Thoracic aorta (tissue), 2 donors: ENCODE measurements around the gene BCL2L11. TPM values are rescaled to one million over a fixed set of nuclear protein-coding genes. Genes with fewer than 3 reads are reported as not detected.

Source experiments
- ATAC-seq: fragments of 150-250 bp; one replicate; pipeline ENCODE4 v1.8.0; 2017; ENCODE audit warnings: low read depth; ENCODE audit not compliant: insufficient number of reproducible peaks, low FRiP score
- DNase-seq: peaks from one replicate; pipeline ENCODE4 v3.0.0-alpha.2; 2020; ENCODE audit warnings: low spot score
- H3K27ac ChIP-seq, 2 donors: fragments of 200-600 bp; sonication (generic); 1 replicate in 1 of 2; 2 replicates in 1 of 2; pipeline ENCODE4 v1.5.1; 2016; ENCODE audit warnings: mild to moderate bottlenecking in 2 of 2, moderate library complexity in 2 of 2
- H3K27me3 ChIP-seq: fragments of 200-600 bp; sonication (generic); replicated peaks from 2 replicates; pipeline ENCODE4 v1.6.0; 2016; ENCODE audit warnings: mild to moderate bottlenecking; ENCODE audit not compliant: insufficient read depth
- H3K36me3 ChIP-seq: fragments of 200-600 bp; sonication (generic); one replicate; pipeline ENCODE4 v1.5.1; 2016
- H3K4me1 ChIP-seq, 2 donors: fragments of 200-600 bp; sonication (generic); 1 replicate in 1 of 2; 2 replicates in 1 of 2; pipeline versions ENCODE4 v1.5.1 to v1.6.0; 2016; ENCODE audit warnings: low read depth in 2 of 2, mild to moderate bottlenecking in 1 of 2; ENCODE audit not compliant: control insufficient read depth in 1 of 2
- H3K4me3 ChIP-seq: fragments of 200-600 bp; sonication (generic); 2 replicates; pipeline ENCODE4 v1.5.1; 2016; ENCODE audit warnings: mild to moderate bottlenecking
- H3K9me3 ChIP-seq: fragments of 200-600 bp; sonication (generic); 2 replicates; pipeline ENCODE4 v1.5.1; 2016
- total RNA-seq, 2 donors: library from RNA; depleted of rRNA; stranded (reverse); fragments of >200 nt; gene quantifications; one replicate each; pipeline versions ENCODE4 v1.1.0 to v1.2.3, GENCODE V29; 2016
- TF ChIP-seq, protein P1 (sequence below): fragments of 200-600 bp; sonication (generic); IDR thresholded peaks from one replicate; pipeline ENCODE4 v1.5.1; 2019; ENCODE audit warnings: antibody characterized with exemption

BCL2L11 gene
- total RNA-seq, 2 donors from 2014 or later: 16.4 to 17.4 TPM

DNA sequence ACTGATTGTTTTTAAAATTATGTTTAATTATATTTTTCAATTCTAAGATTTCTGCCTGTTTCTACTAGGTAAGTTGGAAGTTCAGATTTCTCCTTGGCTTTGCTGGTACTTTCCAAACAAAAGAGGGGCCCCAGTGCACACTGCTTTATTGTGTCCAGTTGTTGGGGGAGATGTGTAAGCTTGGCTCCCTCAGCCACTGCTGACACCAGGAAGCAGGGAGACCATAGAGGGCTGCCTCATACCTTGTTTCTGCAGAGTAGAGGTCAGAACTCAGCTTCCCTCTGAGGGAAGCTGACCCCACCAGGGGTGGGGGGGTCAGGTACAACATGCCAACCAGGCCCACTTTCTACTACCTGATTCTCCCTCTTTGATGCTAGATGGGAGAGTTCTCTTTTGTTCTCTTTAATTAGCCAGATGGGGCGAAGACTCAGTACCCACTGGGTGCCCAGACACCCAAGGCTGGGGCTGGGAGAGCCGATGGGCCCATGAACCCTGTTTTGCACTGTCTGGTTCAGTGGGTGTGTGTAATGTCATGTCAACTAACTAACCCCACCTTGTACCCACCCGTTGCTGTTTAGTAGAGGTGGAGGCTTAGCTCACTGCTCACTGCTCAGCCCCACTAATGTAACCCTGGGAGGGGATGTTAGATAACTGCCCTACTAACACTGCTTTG lies 14.7 kb downstream of the BCL2L11 start:
- no peaks in the 10 kb centered on the region for H3K9me3 ChIP-seq
- no peaks in the 10 kb centered on the region for H3K36me3 ChIP-seq
- ATAC-seq (no peak), DNase-seq (no peak)
- H3K27me3 ChIP-seq: no peaks in the 10 kb centered on the region
- no peak overlapping the region for H3K27ac ChIP-seq
- H3K4me1 ChIP-seq: peaks cover 0 to 15% of the 10 kb centered on the region in 2 donors
- H3K4me3 ChIP-seq: no peak overlapping the region
- TF ChIP-seq, protein P1, sequence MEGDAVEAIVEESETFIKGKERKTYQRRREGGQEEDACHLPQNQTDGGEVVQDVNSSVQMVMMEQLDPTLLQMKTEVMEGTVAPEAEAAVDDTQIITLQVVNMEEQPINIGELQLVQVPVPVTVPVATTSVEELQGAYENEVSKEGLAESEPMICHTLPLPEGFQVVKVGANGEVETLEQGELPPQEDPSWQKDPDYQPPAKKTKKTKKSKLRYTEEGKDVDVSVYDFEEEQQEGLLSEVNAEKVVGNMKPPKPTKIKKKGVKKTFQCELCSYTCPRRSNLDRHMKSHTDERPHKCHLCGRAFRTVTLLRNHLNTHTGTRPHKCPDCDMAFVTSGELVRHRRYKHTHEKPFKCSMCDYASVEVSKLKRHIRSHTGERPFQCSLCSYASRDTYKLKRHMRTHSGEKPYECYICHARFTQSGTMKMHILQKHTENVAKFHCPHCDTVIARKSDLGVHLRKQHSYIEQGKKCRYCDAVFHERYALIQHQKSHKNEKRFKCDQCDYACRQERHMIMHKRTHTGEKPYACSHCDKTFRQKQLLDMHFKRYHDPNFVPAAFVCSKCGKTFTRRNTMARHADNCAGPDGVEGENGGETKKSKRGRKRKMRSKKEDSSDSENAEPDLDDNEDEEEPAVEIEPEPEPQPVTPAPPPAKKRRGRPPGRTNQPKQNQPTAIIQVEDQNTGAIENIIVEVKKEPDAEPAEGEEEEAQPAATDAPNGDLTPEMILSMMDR: no peak

DNA sequence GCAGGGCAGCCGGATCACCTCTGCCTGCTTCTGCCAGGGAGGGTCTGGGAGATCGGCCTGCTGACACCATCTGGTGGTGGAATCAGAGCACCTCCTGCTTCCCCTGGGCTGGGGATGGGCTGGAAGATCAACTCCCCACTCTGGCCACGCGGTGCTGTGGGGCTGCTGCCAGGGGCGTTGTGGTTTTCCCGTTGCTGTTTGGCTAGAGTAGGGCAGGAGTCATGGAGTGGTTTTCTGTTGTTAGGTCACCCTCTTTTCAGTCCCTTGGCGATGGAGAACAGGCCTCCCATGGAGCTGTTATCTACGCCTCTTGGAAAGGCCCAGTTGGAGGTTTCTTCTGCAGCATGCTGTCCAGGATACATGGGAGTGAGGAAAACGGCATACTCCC lies 15.2 kb downstream of the BCL2L11 start:
- DNase-seq (no peak), ATAC-seq (no peak)
- Histone ChIP-seq H3K36me3 (no peaks in the 10 kb centered on the region), H3K4me3 (no peak overlapping the region), H3K27me3 (no peaks in the 10 kb centered on the region), H3K4me1 (peaks cover 0 to 15% of the 10 kb centered on the region in 2 donors), H3K9me3 (no peaks in the 10 kb centered on the region), H3K27ac (no peak overlapping the region)
- TF ChIP-seq, protein P1: no peak

DNA sequence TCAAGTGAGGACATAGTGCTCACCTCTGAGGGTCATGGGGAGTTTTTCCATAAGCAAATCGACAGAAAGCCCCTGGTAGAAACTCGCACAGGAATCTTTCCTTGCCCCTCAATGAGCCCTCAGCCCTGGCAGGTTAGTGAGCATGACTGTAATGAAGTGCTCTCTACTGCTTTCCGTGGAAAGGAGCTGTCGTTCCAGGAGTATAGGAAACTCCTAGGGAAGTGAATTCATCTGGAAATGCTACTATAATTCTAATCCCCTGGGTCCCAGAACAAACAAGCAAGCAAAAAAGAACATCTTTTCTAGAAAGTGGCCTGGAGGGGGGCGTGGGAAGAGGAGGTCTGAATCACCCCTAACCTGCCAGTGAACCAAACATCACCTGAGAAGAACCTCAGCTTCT lies 18.1 kb downstream of the BCL2L11 start:
- Histone ChIP-seq H3K36me3 (no peaks in the 10 kb centered on the region), H3K27ac (no peak overlapping the region), H3K4me3 (no peak overlapping the region), H3K27me3 (no peaks in the 10 kb centered on the region), H3K4me1 (peaks cover 0 to 8% of the 10 kb centered on the region in 2 donors), H3K9me3 (no peaks in the 10 kb centered on the region)
- DNase-seq: no peak
- TF ChIP-seq, protein P1: no peak
- no peak for ATAC-seq

DNA sequence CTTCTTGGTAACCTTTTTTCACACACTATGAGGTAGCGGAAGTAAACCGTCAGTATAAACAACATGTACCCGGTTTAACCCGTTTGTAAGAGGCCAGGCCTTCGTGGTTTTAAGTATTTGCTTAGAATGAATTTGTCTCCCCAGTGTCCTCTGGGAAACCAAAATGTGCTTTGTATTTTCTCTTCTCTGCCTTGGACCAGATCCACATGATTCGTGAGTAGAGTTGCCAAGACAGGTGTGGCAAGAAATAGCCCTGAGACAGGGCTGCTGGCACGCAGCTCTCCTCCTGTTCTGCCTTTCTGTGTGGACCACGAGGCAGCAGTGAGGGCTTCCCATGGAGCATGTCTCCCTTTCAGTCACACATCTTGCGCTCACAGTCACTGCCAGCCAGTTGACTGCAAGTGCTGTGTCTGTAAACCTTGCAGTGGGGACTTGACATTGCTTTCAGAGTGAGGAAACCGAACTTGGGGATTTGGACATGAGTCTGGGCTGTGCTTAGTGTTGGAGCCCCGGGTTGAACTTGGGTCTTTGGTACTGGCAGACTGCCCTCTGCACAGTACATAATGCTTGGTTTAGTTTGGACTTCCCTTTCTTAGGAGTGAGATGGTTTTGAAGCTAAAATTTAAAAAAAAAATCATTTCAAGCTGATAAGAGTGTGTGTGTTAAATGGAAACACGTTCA lies 19.1 kb downstream of the BCL2L11 start:
- Histone ChIP-seq H3K4me3 (no peak overlapping the region), H3K36me3 (no peaks in the 10 kb centered on the region), H3K4me1 (peaks cover 0 to 8% of the 10 kb centered on the region in 2 donors), H3K27me3 (no peaks in the 10 kb centered on the region), H3K9me3 (no peaks in the 10 kb centered on the region), H3K27ac (no peak overlapping the region)
- DNase-seq (no peak), ATAC-seq (no peak)
- TF ChIP-seq, protein P1: no peak

DNA sequence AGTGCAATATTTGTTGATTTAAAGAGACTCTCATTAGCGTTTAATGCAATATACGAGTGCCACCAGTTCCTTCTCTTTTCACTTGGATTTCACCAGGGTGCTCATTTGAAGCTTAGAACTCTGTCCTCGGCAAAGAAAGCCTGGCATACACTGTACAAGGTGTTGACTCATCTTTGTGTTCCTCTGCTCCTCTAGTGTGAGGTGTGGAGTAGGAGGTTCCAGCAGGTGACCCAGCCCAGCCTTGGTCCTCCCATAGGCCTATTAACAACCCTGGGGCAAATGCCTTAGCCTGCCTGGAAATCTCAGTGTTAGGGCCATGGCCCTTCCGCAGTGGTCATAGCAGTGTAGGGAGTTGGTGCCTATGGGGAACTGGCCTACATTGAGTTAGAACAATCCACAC lies 20.1 kb downstream of the BCL2L11 start:
- Histone ChIP-seq H3K27me3 (no peaks in the 10 kb centered on the region), H3K4me1 (peaks cover 0 to 8% of the 10 kb centered on the region in 2 donors), H3K27ac (no peak overlapping the region), H3K9me3 (no peaks in the 10 kb centered on the region), H3K4me3 (no peak overlapping the region), H3K36me3 (no peaks in the 10 kb centered on the region)
- TF ChIP-seq, protein P1: no peak
- DNase-seq: no peak
- no peak for ATAC-seq
